Activated naive CD4-positive, alpha-beta T cell treated with anti-CD3 and anti-CD28 coated beads, Interleukin-2, amount 50 U/mL, for 16 hours (primary cell): ENCODE measurements around the gene CEP78.
"Not testable (repeated sequence)": the region's sequence is repeated elsewhere in the genome, so short reads cannot be mapped to it uniquely, and the experiment has no call there.

Experiments
- DNase-seq: peaks from one replicate; pipeline ENCODE4 v3.0.0-alpha.2; 2020

The CEP78 gene

DNA sequence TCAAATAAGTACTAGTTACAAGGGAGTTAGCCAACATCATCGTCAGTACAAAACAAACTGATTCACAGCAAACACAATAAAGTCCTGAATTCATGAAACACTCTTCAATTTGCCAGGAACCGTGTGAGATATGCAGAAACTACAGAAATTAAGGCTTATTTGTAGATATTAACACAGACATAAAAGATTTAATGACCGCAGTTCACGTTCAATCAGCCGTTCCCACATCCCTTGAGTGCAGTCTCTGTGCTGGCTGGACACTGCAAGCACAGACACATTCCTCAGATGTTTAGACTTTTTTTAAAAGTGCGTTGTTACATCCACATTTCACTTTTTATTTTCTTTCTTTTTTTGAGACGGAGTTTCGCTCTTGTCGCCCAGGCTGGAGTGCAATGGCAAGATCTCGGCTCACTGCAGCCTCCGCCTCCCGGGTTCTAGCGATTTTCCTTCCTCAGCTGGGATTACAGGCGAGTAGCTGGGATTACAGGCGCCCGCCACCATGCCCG is 566 bp upstream of the CEP78 start:
- no peak for DNase-seq

DNA sequence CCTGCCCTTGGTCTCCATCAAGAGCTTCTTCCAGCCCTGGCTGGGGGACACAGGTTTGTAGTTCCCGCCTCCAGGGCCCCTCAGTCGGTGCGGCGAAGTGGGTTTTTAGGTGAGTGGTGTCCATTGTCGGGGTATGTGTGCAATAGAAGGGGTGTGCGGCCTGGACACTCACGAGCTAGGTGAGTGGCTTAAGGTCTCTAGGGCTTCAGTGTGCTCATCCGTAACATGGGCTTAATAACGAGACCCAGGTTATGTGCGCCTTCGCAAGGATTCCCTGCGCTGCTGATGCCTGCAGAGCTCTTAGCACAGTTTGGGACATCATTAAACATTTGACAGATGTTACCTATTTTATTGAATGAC is 656 bp downstream of the CEP78 start:
- DNase-seq: no peak

DNA sequence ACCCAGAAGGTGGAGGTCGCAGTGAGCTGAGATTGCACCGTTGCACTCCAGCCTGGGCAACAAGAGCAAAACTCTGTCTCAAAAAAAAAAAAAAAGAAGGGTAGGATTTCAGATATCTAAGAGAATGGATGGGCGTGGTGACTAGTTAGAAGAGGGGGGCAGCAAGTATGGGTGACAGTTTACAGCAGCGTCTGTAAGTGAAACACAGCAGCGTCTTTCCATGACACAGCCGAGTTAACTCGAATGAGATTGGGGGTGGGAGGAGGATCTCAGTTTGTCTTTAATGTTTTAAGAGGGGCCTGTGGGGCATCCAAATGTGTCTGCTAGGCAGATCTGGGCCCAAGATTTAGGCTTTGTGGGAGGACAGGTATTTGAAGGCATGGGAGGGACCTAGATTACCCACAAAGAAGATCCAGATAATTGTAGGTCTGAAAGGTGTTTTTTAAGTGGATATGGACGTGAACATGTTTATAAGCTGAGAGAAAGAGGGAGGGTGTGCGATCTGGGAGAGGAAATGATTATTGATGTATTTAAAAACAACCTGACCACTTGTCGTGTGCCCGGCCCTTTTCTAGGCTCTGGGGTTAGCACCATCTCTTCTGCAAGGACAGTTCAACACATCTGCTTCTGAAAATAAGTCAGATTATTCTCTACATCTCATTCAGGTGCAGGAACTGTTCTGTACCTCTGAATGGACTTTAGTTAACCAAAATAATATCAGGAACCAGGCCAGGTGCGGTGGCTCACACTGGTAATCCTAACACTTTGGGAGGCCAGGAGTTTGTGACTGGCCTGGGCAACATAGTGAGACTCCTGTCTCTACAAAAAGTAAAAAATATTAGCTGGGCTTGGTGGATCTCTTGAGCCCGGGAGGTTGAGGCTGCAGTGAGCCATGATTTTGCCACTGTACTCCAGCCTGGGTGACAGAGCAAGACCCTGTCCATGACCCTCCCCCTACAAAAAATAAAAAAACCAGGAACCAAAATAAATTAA is 2.5 kb downstream of the CEP78 start:
- no peak for DNase-seq

DNA sequence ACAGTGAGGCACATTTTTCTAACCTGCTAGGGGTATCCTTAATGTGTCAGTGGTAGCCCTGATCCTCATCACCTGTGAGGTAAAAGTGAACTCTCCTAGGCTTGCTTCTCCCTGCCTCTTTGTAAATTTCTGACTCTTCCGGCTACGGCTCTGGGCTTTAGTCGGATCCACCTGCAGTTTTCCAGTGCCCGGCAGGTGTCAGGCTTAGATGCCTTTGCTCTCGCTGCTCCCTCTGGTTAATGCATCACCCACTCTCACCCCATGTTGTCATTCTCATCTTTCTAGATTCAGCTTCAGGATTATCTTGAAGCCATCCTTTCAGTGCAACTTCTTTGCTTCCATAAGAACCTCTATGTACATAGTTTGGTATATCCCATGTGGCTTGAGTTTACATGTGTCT is 3.6 kb downstream of the CEP78 start:
- no peak for DNase-seq

DNA sequence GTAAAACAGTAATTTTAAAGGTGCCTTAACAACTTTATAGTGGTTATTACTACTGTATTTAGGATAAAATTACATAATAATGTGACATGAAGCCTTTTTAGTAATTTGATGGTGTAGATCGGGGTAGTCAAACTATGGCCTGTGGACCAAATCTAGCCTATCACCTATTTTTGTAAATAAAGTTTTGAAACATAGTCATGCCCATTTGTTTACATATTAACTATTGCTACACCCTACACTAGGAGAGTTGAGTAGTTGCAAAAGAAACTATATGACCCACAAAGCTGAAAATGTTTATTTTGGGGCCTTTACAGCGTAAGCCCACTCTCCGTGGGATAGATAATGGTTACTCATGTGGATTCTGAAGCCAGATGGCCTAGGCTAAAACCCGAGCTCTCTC is 6.2 kb downstream of the CEP78 start:
- DNase-seq: no peak

DNA sequence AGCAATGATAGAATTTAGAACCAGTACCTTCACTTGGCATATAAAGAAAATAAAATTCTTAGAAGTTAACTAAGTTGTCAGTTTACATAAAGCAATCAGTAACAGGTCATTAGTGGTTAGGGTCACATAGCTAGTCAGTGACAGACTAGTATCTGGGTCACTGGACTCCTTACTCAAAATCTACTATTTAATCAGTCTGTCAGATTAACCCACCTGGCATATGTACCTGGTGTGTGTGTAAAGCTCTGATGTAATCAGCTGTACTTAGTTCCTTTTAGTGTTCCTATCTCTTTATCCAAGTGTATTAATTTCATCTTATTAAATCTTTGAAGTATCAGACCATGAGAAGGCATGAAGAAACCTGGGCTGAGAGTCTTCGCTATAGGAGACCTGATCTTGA is 7.3 kb downstream of the CEP78 start:
- no peak for DNase-seq

DNA sequence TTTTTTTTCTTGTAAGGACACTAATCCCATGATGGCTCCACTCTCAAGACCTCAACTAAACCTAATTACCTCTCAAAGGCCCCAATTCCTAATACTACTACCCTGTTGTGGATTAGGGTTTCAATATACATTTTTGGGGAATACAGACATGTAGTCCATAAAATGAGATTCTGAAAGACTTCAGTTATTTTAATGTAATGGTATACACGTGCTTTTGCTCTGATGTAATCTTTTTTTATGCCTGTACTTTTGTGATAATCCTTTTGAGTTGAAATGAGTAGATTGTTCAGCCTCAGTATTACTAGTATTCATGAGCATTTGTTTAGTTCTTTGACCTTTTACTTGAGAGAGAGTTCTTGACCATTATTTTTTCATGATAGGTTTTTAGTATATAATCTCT is 9.5 kb downstream of the CEP78 start:
- DNase-seq: no peak

DNA sequence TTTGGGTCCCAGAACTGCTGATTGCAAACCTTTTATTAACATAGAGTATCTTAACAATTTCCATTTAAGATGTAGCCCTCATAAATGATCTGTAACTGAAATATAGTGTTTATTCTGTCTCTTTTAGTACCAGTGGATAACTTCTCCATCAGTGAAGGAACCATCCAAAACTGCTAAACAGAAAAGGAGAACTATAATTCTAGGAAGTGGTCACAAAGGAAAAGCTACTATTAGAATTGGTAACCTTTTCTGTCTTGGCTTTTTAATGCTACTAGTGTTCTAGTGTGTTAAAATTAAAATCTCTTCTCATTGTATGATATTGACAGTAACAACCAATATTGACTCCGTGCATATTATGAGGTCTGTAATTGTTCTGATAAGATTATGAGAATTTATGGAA is 12.8 kb downstream of the CEP78 start:
- DNase-seq: no peak

DNA sequence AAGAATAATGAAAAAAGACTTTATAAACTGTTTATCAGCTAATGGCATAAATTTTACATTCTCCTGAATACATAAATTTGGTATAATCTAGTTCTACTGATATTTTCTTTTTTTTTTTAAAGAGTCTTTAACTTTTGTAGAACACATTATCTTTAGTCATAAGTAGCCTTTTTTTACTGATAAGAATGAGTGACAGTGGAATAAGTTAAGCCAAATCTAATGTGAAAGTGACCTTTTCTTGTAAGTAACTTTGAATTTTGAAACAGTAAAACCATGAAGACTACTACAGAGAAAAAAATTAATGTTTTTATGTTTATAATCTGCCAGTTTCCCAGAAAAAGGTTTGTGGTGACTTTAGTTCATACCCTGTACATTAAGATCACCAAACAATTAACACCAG is 13.7 kb downstream of the CEP78 start:
- no peak for DNase-seq

DNA sequence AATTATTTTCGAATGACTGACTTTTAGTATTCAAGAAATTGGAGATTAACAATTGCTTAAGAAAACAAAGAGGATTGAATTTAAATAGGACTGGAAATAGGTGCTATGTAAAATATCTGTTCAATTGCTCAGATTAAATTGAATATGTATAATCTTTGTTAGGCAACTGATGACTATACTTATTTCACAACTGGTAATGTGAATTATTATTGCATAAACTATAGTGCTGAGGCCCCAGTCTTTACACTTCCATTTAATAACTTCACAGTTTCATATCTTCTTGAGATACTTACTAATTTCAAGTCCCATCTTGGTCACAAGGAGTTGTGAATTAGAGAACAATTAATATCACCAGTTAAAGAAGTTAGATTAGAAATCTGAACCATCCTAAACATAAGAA is 16.7 kb downstream of the CEP78 start:
- DNase-seq: no peak

DNA sequence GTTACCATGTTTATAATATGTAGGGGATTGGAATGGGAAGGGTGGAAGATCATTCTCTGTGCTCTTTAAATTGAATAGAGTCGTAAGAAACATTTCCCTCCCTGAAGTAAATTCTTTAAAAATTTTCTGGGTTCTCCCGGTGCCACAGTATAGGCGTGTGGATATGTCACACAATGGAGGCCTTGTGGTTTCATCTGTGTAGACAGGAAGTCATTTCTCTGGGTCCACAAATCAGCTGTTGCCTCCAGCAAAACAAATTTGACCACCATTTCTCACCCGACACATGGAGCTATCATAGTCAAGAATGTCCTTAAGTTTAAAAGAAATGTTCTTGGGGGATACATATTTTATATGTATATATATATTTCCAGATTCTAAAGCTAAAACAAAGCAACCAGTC is 17.4 kb downstream of the CEP78 start:
- DNase-seq: no peak

DNA sequence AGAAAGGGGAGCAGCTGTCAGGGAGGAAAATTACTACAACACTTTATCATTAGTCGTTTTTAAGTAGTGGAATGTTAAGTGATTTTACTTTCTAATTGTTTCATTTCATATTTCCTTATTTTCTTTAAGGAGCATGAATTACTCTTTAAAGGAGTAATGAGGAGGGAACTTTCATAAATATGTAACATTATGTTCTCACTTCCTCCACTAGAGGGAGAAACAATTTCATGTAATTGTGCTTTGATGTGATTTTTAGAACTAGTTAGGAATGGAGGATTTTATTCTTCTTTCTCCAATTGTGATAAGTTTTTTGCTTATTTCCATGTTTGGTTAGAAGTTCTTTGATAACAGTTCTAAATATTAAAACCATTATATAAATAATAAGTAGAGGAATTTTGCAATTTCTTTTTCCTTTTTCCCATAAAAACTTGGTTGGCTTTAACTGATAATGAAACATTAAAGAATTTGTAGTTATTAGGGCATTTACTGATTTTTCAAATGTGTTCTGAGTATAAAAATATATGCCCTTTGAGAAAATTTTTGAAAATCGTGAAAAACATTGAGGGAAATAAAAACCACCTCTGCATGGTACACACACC is 25.6 kb downstream of the CEP78 start:
- no peak for DNase-seq

DNA sequence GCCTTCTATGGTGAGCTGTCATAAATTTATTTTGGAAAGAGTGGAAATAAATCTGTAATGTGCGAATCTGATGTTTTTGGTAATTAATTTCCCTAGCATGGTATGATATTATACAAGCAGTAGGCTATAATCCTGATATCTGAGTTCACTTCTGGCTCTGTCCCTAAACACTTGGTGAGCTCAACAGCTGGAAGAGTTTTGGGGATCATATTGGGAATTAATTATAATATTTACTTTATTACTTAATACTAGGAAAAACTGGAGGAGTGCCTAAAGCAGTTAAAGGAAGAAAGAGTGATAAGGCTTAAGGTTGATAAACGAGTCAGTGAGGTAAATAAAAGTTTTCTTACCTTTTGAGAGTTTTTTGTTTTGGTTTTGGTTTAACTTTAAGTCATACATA is 26.8 kb downstream of the CEP78 start:
- no peak for DNase-seq

DNA sequence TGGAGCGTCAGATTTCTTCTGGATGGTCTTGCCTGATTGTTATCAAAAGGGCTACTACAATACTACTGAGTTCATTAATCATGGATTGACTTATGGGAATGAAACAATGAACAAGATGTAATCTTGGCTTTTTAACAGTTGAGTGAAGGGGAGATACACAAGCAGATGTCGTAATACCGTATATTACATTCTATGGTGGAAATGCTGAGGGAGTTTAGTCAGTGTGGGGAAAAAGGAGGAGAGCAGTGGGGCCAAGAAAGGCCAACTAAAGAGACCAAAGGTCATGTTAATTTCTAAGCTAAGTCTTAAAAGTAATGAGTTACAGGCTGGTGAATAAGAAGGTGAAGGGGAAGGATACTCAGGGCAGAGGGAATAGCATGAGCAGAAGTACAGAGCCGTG is 32.0 kb downstream of the CEP78 start:
- no peak for DNase-seq

DNA sequence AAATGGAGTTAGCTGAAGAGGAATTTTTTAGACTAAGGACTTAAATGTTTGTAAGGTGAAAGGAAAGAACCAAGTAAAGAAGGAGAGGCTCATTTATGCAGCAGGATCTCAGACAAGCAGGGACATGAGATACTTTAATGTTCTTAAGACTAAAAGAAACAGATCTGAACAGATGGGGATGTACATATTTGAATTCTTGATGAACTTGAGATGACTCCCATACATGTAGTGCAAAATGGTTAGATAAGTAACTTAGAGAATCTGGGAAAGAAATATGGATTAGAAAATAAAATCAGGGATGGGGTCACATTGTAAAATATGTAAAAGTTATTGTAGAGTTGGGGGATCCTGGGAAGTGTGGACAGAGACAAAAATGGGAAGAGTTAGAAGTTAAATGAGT is 33.9 kb downstream of the CEP78 start:
- no peak for DNase-seq

DNA sequence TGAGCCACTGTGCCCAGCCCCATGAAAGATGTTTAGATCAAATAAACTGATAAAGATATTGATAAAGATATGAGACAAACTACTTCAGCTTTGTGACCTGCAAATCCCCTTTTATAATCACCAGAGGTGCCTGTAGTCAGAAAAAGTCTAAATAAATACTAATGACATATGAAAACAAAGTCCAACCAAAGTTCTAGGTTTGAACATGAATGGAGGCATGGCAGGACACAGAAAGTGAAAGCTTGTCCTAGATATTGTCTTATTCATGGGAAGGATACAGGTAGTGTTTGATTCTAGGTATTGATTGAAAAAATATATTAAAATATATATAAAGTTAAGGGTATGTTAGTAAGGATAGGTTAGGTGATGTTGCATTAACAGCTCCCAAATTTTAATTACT is 36.4 kb downstream of the CEP78 start:
- no peak for DNase-seq

DNA sequence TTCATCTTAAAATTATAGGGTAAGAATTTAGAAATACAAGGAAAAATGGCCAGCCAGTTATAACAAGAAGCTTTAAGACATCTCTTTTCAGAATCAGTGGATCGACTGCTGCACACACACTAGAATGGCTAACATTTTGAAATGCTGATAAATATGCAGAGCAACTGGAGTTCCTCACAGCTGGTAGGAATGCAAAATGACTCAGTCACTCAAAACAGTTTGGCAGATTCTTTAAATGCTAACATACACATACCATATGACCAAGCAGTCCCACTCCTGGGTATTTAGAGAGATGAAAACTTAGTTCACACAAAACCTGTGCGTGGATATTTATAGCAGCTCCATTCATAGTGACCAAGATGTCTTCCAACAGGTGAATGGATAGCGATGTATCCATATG is 37.9 kb downstream of the CEP78 start:
- DNase-seq: no peak

DNA sequence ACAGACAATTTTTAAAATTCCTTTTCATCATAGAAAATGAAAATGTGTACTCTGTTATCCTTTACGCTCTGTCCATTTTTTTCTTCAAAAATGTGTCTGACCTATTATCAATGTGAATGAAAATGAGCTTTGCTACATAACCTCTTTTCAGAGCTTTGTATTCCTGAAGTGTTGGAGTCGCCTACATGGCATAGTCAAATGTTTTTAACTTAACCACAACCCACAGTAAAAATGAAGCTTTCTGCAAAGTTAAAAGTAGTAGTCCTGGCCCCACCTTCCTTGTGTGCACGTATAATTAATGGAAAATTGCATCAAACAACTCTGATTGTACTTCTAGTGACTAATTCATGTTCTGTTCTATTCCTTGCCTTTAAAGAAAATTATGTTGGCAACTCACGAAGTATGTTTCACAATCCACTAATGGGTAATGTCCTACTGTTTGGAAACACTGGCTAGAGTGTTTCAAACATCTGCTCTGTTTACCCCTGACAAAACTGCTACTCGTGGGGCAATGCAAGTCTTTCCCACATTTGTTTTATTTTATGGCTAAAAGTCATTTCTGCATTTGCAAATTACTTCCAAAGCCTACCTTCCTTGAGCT is 42.4 kb downstream of the CEP78 start:
- DNase-seq: no peak

DNA sequence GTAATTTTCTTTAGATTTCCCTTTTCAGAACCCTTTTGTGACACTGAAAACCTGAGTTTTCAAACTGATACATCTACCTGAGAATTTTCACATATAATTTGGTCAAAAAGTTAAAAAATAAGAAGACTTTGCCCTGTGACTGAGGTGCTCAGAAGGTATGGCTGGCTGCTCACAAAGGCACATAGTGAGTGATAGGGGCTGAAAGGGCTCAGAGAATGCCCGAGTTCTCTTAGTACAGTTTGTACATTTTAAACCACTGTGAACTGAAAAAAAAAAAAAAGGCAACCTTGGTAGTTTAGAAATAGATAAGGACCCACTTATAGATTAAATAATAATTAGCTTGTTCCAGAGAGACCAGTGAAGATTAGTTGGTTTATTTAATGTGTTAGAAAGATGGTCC is 42.9 kb downstream of the CEP78 start:
- DNase-seq: no peak

DNA sequence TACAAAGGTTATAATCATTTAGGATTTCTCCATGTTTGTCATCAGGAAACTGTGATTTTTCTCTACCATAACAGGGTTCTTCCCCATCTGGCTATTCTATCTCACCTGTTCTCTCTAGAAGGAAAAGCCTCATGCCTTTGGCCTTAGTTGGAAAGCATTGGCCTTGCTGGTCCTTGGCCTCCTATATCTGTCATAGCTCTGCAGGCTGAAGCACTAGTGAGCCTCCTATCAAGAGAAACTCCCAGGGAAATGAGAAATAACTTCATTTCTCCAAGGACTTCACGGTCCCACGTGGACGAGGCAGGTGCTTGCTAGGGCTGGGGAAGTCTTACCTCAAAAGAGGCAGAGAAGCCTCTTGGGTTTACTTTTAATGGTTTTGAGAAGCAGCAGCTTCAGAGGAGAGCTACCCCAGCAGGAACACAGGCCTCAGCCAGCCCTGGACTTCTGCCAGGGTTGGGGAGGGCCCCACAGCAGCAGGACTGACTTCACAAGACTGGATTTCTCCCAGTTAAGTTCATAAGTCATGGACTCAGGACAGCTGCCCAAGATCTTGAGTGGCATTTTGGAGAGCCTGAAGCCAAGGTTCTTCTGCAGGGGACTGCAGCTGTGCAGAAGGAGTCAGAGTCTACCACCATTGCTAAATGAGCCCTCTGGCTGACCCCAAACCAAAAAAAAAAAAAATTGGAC is 45.2 kb downstream of the CEP78 start:
- no peak for DNase-seq

DNA sequence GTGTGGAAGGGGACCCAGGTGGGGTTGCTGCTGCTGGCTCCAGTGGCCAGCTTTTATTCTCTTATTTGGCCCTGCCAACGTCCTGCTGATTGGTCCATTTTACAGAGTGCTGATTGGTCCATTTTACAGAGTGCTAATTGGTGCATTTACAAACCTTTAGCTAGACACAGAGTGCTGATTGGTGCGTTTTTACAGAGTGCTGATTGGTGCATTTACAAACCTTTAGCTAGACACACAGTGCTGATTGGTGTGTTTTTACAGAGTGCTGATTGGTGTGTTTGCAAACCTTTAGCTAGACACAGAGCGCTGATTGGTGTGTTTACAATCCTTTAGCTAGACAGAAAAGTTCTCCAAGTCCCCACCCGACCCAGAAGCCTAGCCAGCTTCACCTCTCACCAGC is 48.3 kb downstream of the CEP78 start:
- DNase-seq: not testable (repeated sequence)

DNA sequence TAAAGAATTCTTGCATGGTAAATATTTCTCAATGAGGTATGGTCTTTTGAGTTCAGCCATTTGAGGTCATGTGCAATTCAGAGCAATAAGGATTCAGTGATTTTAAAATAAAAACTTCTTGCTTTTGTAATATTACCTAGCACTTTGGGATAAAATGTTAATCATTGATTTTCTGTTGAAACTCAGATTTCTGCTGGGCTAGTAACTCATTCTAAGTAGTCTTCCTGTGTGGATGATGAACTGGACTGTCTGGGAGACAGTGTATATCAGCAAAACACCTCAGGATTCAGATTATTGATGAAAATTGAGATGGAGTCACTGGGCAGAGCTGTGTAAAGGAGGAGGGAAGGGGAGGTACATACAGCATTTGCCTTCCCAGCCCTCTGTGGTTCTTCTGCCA is 50.2 kb downstream of the CEP78 start:
- DNase-seq: no peak

DNA sequence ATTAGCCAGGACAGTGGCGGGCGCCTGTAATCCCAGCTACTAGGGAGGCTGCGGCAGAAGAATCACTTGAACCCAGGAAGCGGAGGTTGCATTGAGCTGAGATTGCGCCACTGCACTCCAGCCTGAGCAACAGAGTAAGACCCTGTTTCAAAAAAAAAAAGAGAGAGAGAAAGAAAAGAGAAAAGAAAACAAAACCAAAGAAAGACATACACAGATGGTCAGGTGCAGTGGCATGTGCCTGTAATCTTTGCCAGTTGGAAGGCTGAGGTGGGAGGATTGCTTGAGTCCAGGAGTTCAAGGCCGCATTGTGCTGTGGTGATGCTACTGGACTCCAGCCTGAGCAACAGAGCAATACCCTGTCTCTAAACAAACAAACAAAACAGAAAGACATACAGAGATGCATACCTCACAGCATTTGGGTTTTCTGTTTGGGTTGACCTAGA is 51.1 kb downstream of the CEP78 start:
- DNase-seq: no peak
